Measurements from ENCODE around the gene HS6ST2.

- no peak for TF ChIP-seq EZH2 (IDR thresholded peaks at IDR 0.05; ENCODE audit: low read length)
- TF ChIP-seq CTCF (optimal IDR thresholded peaks at IDR 0.05 in 1 of 3, IDR thresholded peaks at IDR 0.05 in 1 of 3, conservative IDR thresholded peaks at IDR 0.05 in 1 of 3; ENCODE audit: extremely low read depth in 1 of 3, insufficient read depth in 2 of 3, low read length in 3 of 3) = no peak
Observed at GRCh38 chrX:132756439-132756838, 202.0 kb downstream of the HS6ST2 start.
